ENCODE data around the gene TPRA1. TPM values are rescaled to one million over a fixed set of nuclear protein-coding genes. Genes with fewer than 3 reads are reported as not detected.

TPRA1 gene
- total and polyA plus RNA-seq, 7 donors, result 20.7 to 26.7 (median 24.2) TPM

DNA sequence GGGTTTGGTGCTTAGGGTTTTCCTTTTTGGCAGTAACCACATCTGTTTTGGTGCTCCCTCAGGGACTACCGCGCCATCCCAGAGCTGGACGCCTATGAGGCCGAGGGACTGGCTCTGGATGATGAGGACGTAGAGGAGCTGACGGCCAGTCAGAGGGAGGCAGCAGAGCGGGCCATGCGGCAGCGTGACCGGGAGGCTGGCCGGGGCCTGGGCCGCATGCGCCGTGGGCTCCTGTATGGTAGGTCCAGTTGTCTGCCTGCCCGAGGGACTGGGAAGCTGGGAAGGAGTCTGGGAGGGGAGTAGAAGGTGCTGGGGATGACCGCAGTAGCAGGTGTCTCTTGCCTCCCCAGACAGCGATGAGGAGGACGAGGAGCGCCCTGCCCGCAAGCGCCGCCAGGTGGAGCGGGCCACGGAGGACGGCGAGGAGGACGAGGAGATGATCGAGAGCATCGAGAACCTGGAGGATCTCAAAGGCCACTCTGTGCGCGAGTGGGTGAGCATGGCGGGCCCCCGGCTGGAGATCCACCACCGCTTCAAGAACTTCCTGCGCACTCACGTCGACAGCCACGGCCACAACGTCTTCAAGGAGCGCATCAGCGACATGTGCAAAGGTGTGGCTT, 14.1 kb upstream of the TPRA1 start:
- WGBS, 3 donors, result 95 to 97% (median 95%) methylated on average over 40 to 41 of the region's 41 CpGs
- H3K4me1 ChIP-seq, result peaks cover 23% of the 10 kb centered on the region
- H3K36me3 ChIP-seq (ENCODE audit: insufficient read depth in 1 of 2, low read depth in 1 of 2), result peaks cover 0 to 9% of the 10 kb centered on the region in 2 donors
- DNase-seq (peak in 1 of 2 donors; percentile 40), ATAC-seq (no peak)
- no peaks in the 10 kb centered on the region for H3K9me3 ChIP-seq
- H3K27ac ChIP-seq, result no peak overlapping the region
- intact Hi-C loops (cut with DNase I), result no loop called here
- H3K27me3 ChIP-seq (ENCODE audit: insufficient read depth in 3 of 3, low read length in 2 of 3), result no peaks in the 10 kb centered on the region
- H3K4me3 ChIP-seq, result no peak overlapping the region
- TF ChIP-seq, protein P1, sequence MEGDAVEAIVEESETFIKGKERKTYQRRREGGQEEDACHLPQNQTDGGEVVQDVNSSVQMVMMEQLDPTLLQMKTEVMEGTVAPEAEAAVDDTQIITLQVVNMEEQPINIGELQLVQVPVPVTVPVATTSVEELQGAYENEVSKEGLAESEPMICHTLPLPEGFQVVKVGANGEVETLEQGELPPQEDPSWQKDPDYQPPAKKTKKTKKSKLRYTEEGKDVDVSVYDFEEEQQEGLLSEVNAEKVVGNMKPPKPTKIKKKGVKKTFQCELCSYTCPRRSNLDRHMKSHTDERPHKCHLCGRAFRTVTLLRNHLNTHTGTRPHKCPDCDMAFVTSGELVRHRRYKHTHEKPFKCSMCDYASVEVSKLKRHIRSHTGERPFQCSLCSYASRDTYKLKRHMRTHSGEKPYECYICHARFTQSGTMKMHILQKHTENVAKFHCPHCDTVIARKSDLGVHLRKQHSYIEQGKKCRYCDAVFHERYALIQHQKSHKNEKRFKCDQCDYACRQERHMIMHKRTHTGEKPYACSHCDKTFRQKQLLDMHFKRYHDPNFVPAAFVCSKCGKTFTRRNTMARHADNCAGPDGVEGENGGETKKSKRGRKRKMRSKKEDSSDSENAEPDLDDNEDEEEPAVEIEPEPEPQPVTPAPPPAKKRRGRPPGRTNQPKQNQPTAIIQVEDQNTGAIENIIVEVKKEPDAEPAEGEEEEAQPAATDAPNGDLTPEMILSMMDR (IDR thresholded peaks at IDR 0.05), result no peak

DNA sequence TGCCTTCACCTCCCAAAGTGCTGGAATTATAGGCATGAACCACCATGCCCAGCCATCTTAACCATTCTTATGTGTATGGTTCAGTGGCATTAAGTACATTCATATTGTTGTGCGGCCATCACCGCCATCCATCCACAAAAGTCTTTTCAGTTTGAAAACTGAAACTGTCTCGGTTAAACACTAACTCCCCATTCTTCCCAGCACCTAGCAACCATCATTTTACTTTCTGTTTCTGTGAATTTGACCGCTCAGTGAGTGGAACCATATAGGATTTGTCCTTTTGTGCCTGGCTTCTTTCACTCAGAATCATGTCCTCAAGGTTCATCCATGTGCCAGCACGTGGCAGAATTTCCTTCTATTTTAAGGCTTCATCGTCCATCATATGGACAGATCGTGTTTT, 13.5 kb upstream of the TPRA1 start:
- WGBS, 3 donors, result 86 to 91% (median 87%) methylated on average over 7 of the region's 7 CpGs
- no peaks in the 10 kb centered on the region for H3K9me3 ChIP-seq
- TF ChIP-seq, protein P1 (IDR thresholded peaks at IDR 0.05), result no peak
- no peak overlapping the region for H3K27ac ChIP-seq
- H3K36me3 ChIP-seq (ENCODE audit: insufficient read depth in 1 of 2, low read depth in 1 of 2), result peaks cover 0 to 9% of the 10 kb centered on the region in 2 donors
- H3K4me1 ChIP-seq, result peaks cover 23% of the 10 kb centered on the region
- no peaks in the 10 kb centered on the region for H3K27me3 ChIP-seq (ENCODE audit: insufficient read depth in 3 of 3, low read length in 2 of 3)
- intact Hi-C loops (cut with DNase I), result no loop called here
- ATAC-seq (no peak), DNase-seq (peak in 1 of 2 donors; percentile 6)
- no peak overlapping the region for H3K4me3 ChIP-seq

DNA sequence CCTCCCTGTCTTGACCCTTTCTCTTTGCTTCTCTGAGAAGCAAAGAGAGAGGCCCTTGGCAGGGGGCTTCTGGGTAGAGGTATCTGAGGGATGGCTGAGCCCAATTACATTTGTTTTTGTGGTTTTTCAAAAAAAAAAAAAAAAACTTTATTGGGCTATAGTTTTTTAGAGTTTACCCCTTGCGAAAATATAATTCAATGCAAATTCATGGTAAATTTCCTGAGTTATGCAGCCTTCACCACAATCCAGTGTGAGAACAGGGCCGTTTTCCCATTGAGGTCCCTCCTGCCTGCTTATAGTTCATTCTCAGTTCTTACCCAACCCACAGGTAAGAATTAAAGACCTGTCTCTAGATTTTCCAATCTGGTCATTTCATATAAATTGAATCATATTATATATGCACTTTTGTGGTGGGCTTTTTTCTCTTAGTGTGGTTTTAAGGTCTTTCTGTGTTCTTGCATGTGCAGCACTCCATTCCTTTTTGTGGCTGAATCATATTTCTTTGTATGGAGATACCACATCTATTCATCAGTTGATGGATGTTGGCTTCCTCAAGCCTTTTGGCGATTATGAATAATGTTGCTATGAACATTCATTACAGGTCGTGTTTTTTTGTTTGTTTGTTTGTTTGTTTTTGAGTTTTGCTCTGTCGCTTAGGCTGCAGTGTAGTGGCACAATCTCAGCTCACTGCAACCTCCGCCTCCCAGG, 10.4 kb upstream of the TPRA1 start:
- intact Hi-C loops (cut with DNase I), result no loop called here
- TF ChIP-seq, protein P1 (IDR thresholded peaks at IDR 0.05), result no peak
- Histone ChIP-seq H3K9me3 (no peaks in the 10 kb centered on the region), H3K27me3 (ENCODE audit: insufficient read depth in 3 of 3, low read length in 2 of 3) (no peaks in the 10 kb centered on the region), H3K36me3 (ENCODE audit: insufficient read depth in 1 of 2, low read depth in 1 of 2) (peaks cover 0 to 3% of the 10 kb centered on the region in 2 donors), H3K4me1 (peaks cover 4% of the 10 kb centered on the region), H3K4me3 (no peak overlapping the region), H3K27ac (no peak overlapping the region)
- no peak for ATAC-seq
- 86 to 88% (median 88%) methylated on average over 6 of the region's 6 CpGs for WGBS, 3 donors
- DNase-seq, result no peak

DNA sequence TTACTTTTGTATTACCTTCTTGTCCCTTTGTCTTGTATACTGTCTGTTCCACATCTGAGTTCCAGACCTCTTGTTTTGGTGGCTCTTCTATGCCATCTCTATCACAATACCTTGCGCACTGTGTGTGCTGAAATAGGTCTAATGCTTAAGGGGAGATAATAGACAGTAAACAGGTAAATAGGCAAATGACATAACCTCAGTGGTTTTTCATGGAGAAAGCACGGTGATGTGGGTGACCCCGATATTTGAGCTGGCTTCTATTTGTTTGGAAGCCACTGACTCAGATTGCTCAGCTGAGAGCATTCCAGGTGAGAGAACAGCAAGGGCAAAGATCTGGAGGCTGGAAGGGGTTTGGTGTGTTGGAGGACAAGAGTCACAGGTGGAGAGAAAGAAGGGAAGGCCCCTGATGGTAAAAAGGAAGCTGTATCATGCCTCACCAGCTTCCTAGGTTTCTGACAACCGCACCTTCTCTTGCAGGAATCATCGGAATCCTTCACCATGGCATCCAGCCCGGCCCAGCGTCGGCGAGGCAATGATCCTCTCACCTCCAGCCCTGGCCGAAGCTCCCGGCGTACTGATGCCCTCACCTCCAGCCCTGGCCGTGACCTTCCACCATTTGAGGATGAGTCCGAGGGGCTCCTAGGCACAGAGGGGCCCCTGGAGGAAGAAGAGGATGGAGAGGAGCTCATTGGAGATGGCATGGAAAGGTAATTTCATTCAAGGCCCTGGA, 8.5 kb upstream of the TPRA1 start:
- DNase-seq (no peak), ATAC-seq (no peak)
- Histone ChIP-seq H3K27me3 (ENCODE audit: insufficient read depth in 3 of 3, low read length in 2 of 3) (no peaks in the 10 kb centered on the region), H3K9me3 (no peaks in the 10 kb centered on the region), H3K36me3 (ENCODE audit: insufficient read depth in 1 of 2, low read depth in 1 of 2) (no peaks in the 10 kb centered on the region), H3K4me1 (peaks cover 4% of the 10 kb centered on the region), H3K4me3 (peak overlapping the region; percentile 68), H3K27ac (peak overlapping the region; percentile 73)
- TF ChIP-seq, protein P1 (IDR thresholded peaks at IDR 0.05), result no peak
- intact Hi-C loops (cut with DNase I), result no loop called here
- 59 to 62% (median 61%) methylated on average over 14 of the region's 14 CpGs for WGBS, 3 donors

Data from psoas muscle (tissue), 8 donors.